A204.1 (cell line): ENCODE results near the gene COL6A2.
"Not testable (repeated sequence)": the region's sequence is repeated elsewhere in the genome, so short reads cannot be mapped to it uniquely, and the experiment has no call there.

ENCODE experiments used
- FAIRE-seq: peaks from 2 replicates; lab custom pipeline; 2012; peaks lifted over from hg19 to GRCh38; lab: Jason Lieb, UNC

COL6A2 gene

DNA sequence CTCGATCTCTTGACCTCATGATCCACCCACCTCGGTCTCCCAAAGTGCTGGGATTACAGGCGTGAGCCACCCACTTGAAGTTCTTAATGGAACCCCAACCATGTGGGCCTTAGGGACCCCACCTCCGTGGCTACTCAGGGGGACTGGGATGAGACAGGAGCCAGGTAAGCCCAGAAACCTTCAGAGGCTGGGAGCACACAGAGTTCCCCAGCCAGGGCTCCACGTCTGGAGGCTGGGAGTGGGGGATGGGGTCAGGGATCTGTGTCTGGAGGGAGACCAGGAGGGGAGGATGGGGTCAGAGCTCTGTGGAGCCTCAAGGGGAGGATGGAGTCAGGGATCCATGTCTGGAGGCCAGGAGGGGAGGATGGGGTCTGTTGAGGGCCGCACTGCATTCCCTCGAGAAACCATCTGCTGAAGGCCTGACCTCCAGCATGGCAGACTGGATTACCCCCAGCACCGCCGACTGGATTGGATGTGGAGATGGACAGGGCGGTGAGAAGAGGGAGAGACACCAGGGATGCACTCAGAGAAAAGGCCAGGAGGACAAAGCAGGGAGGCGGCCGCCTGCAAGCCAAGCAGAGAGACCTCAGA lies 59.6 kb downstream of the COL6A2 start:
- no peak for FAIRE-seq

DNA sequence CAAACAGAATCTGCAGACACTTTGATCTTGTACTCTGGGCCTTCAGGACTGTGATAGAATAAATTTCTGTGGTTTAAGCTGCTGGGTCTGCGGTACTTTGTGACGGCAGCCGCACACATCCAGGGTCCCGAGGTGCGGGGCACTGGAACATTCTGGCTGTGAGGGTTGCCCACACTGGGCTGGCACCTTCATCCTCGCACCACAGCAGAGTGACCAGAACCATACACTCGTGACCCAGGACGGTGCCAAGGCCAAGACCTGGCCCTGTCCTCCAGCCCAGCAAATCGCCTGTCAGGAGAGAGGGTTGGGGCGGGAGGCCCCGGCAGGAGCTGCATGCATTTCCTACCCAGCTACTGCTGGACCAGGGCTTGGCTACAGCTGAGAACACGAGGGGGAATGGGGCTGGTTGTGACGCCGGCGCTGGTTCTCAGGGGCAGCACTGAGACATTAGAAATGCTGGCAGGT lies 60.1 kb downstream of the COL6A2 start:
- FAIRE-seq, result no peak

DNA sequence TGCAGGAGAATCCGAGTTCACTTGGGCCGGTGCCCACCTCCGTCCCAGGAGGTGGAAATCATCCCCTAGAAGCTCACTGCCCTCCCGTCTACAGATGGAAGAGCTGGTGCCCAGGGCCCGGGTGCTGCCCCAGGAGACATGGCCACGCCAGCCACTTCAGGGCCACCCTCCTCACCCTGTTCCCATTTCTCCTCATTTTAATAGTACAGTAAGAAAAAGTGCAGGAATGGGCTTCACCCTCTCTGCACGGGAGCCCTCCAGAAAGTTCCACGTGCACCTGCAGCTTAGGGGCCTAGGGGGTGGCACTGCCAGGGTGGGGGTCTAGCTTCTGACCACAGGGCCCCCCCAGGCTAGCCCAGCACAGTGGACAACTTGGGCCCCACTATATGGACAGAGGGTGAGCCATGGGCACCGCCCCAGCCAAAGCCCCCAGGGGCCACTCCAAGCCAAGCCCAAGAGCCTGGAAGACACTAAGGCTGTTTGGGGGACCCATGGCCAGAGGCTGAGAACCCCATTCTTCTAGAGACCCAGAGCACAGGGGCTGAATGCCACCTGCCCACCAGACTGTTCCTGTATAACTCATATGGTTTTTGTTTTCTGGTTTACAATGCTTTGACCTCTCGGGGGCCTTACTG lies 60.9 kb downstream of the COL6A2 start:
- FAIRE-seq, result no peak

DNA sequence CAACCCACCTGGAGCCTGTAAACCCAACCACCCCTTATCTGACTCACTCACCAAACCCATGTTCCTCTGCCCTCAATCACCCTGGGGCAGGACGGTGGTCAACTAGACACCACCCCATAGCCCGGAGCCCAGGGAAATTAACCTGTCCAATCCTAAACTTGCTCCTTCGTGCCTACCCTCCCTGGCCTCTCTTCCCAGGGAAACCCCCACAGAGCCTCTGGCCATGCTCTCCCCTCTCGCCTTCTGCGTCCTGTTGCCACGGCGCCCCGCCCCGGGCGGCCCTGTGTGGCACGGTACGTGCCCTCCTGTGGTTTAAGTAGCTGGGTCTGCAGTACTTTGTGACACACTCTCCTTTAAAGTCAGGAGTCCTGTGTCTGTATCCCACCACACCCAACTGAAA lies 61.5 kb downstream of the COL6A2 start:
- no peak for FAIRE-seq

DNA sequence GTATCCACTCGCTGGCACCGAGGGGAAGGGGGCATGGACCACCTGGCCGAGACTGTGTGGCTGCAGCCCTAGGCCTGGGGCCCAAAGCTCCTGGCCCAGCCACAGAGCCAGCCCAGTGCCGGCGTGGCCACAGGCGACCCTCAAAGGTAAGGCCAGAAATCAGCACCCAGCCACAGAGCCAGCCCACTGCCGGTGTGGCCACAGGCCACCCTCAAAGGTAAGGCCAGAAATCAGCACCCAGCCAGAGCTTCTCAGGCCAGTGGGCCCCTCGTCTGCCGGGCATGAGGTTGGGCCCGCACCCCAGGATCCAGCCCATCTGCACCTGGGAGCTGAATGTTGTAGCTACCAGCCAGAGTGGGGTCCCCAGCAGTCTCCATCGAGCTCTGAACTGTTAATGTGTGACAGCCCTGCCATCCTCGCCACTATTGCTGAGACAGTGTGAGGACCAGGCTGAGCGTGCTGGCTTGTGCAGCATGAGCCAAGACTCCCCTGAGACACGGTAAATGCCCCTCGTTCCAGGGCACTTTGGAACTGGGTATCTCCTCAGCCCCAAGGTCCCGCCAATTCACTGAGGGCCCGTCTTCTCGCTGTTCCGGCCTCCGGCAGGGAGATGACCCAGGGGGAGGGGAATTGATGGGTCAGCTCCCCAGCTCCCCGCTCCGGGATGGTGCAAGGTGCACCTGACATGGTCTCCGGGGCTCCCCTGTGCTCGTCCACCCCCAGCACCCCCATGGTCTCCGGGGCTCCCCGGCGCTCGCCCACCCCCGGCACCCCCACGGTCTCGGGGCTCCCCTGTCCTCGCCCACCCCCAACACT lies 62.1 kb downstream of the COL6A2 start:
- no peak for FAIRE-seq

DNA sequence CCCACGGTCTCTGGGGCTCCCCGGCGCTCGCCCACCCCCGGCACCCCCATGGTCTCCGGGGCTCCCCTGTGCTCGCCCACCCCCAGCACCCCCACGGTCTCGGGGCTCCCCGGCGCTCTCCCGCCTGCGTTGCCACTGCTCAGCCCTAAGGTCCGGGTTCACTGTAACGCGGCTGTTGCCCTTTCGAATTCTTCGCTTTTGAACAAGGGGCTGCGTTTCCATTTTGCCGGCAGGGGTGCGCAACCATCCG lies 62.7 kb downstream of the COL6A2 start:
- no peak for FAIRE-seq

DNA sequence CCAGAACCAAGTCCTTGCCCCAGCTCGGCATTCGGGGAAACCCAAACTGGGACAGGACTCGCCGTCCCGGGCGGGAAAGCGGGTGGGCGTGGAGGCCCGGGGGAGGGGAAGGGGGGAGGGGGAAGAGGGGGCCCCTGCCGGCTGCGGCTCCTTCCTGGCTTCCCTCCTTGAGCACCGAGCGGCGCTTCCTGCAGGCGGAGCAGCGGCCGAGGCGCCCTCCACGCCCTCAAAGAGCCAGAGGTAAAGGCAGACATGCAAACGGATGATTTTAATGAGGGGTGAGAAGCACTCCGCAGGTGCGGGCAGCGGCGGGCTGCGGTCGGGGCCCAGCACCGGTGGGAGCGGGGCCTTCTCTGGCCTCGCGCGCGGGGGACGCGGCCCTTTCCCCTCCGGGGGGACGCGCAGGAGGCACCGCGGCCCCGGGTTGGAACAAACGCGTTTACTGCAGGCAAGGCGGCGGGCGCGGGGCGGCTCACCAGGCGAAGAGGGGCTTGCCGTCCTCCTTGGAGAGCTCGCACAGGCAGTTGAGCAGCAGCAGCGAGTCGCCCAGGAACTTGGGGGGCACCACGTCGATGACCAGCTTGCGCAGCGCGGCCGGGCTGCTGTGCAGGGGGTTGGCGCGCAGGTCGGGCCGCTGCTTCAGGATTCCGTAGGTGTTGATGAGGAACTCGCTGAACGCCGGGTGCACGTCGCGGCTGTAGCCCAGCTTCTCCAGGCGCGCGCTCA lies 63.2 kb downstream of the COL6A2 start:
- FAIRE-seq, result no peak

DNA sequence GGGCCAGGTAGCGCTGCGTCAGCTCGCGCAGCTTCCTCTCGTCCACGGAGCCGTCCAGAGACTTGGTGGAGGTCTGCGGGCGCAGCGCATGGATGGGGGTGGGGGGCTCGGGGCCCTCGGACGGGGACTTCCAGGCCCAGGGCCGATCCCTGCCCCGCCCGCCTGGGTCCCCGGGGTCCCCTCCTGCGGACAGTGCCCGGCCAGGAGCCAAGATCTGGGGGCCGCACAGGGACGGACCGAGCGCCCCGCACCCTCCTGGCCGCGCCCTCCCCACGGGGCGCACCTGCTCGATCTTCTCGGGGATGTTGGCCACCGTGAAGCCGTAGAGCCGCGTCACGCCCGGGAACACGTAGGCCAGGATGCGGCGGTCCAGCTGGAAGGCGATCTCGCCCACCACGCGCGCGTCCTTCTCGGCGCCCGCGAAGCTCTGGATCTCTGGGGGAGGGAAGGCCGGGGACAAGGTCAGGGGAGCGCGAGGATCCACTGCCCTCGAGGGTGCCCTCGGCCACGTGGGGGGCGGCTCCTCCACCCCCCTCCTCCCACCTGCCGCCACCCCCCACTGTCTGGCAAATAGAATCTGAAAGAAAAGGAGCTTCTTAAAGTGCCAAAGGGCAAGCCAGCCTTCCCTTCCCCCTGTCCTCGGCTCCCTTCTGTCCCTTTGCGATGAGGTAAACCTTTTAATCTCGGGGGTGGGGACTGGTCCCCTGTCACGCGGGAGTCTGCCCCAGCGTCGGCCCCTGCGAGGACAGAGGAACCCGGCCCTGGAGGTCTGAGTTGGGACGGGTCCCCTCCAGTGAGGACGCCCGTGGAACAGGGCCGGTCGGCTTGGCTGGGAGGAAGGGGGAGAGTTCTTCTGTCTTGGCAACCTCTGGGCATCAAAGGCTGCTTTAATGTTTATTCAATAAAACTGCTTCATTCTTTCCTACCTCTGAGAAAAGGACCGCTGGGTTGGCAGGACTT lies 64.0 kb downstream of the COL6A2 start:
- FAIRE-seq, result no peak

DNA sequence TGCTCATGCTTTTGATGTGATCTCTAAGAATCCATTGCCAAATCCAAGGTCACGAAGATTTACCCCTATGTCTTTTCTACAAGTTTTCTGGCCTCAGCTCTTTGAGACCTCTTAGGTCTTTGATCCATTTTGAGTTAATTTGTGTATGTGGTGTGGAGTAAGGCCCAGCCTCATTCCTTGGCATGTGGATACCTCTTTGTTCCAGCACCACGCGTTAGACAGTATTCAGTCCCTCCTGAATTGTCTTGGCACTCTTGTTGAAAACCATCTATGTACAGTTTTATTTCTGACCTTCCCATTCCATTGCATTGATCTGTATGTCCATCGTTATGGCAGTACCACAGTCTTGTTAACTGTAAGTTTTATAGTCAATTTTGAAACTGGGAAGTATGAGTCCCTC lies 65.5 kb downstream of the COL6A2 start:
- no peak for FAIRE-seq

DNA sequence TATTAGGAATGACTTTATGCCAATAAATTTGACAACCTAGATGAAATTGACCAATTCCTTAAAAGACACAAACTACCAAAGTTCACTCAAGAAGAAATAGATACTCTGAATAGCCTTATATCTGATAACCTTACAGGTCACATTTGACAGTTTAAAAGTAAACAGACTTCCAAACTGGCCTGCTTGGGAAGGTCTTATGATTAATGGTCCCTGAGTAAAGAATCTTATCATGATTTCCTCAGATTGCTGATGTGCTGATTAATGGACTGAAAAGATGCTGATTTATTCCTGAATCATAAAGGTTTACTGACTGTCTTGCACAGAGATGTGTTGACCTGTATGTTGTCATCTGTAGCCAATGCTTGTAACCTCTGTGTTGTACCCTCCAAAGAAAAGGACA lies 67.2 kb downstream of the COL6A2 start:
- no peak for FAIRE-seq

DNA sequence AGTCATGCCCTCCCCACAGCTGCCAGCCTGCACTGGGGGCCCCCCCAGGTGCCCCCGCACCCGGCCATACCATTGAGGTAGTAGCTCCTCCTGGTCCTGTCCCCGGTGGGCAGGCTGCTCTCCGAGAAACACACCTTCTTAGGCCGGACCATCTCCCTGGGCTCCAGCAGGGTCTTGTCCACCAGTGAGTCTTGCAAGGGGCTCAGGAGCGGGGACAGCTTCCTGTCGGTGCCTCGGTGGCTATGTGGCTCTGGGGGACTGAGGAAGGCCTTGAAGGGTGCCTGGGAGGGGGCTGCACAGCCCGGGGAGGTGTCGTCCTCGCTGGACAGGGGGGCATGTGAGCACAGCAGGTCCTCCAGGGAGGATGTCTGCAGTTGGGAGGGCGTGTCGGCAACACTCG lies 70.3 kb downstream of the COL6A2 start:
- no peak for FAIRE-seq

DNA sequence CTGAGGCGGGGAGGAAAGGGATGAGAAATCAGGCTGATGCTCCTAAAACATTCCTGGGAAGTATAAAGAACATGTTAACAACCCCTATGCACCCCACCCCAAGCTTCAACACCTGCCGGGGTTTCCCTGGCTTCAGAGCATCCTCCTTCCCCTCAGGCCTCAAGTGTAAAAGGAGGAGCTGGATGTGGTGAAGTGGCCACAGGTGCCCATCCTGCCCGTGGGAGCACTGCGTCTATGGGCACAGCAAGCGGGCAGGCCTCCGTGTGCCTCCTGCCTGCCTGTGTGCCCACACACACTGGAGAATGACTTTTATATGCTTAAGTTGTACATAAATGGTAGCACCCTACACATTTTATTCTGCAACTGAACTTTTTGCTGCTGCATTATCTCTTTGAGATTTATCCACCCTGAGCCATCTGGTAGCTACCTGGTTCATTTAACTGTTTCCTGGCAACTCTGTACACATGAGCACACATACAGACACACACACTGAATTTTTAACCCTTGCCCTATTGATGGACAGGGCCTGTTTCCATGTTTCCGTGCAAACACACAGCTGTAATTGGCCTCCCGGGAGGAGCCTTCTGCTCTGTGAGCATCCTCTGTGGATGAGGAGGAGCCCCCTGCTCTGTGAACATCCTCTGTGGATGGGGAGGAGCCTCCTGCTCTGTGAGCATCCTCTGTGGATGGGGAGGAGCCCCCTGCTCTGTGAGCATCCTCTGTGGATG lies 70.9 kb downstream of the COL6A2 start:
- FAIRE-seq, result no peak

DNA sequence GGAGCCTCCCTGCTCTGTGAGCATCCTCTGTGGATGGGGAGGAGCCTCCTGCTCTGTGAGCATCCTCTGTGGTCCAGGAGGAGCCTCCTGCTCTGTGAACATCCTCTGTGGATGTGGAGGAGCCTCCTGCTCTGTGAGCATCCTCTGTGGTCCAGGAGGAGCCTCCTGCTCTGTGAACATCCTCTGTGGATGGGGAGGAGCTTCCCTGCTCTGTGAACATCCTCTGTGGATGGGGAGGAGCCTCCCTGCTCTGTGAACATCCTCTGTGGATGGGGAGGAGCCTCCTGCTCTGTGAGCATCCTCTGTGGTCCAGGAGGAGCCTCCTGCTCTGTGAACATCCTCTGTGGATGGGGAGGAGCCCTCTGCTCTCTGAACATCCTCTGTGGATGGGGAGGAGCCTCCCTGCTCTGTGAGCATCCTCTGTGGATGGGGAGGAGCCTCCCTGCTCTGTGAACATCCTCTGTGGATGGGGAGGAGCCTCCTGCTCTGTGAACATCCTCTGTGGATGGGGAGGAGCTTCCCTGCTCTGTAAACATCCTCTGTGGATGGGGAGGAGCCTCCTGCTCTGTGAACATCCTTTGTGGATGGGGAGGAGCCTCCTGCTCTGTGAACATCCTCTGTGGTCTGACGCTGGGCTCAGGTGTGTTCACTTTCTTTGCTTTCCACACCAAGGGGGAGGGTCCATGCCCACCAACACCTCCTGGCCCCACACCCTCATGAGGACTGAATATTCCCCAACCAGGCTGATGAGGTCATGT lies 72.7 kb downstream of the COL6A2 start:
- FAIRE-seq, result not testable (repeated sequence)

DNA sequence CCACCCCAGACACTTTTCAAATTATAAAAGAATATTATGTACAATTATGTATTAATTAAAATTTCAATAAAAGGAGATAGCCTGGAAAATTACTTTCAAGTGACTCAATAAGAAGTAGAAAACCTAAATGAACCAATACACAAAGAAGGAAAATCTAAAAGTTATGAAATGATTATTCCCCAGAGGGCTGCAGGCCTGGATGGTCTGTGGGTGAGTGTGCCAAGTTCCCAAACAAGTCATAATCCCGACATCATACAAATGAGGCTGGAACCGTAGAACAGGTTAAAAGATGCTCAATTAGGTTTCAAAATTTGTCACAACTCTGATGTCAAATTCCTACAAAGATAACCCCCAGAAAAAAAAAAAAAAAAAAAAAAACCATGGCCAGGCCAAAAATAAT lies 73.7 kb downstream of the COL6A2 start:
- no peak for FAIRE-seq

DNA sequence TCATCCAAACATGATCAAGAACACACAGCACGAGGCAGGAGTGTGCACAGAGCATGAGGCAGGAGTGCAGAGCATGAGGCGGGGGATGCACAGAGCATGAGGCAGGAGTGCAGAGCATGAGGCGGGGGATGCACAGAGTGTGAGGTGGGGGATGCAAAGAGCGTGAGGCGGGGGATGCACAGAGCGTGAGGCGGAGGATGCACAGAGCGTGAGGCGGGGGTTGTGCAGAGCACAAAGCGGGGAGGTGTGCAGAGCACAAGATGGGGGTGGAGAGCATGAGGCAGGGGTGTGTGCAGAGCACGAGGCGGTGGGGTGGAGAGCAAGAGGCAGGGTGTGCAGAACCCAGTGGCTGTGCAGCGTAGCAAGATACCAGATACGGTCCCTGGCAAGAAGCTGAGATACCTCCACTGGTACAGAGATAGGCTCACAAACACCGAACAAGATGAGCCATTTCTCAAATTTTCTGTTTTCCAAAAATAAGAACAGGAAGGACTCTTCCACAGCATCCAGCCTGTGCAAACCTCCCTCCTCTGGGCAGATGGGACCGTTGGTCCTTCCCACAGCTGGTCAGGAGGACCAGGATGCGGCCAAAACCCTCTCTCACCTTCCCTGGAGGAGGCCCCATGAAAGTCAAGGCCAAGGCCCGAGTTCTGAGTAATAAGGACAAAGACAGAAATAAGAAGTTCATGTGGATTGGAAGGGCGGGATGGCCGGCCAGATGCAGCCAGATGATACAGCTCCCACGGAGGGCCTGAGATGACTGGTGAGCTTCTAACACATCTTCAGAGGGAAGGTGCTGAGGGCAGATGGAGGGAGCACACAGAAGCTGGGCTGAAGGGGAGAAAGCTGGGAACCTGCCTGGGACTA lies 74.3 kb downstream of the COL6A2 start:
- FAIRE-seq, result no peak

DNA sequence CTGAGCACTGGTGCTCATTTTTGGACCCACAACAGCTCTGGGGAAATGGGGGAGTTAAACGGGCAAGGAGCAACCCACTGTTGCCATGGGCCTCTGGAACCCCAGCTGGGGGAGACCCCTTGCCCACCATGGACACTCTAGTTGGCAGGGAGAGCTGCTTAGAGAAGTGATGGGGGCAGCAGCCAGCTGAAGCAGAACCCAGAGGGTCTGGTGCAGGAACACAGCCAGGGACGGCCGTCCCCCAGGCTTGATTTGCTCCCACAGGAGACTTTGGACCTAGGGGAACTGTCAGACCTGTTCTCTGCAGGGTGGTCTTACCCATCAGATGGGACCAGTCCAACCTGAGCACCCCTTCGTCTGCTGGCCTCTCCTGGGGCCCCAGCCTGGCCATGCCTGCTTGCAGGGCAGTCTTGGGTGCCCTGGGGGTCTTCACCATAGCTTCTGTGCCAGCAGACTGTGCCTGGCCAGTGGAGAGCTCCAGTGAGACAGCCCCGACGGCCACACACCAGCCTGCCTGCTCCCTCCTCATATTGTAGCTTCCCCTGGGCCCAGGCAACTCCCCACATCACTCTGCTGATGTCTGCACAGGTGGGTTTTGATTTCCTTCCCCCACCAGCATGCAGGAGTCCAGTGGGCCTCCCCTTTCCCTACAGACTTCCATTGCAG lies 75.1 kb downstream of the COL6A2 start:
- FAIRE-seq, result no peak

DNA sequence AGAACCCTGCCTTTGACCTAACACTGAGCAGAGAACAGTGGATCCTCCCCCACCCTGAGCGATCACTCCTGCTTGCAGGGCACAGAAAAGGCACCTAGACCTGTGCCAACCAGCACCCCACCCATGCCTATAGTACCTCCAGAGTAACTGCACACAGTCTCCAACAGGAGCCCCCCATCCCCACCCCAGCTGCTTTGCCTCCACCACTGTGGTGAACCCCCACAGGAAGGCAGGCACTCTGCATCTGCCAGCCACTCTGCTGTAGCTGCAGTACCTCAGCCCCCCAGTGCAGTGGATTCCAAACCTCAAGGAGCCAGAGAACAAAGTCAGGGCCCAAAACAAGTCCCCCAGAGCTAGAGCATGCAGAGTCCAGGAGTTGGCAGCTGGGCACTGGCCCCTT lies 75.7 kb downstream of the COL6A2 start:
- FAIRE-seq, result no peak

DNA sequence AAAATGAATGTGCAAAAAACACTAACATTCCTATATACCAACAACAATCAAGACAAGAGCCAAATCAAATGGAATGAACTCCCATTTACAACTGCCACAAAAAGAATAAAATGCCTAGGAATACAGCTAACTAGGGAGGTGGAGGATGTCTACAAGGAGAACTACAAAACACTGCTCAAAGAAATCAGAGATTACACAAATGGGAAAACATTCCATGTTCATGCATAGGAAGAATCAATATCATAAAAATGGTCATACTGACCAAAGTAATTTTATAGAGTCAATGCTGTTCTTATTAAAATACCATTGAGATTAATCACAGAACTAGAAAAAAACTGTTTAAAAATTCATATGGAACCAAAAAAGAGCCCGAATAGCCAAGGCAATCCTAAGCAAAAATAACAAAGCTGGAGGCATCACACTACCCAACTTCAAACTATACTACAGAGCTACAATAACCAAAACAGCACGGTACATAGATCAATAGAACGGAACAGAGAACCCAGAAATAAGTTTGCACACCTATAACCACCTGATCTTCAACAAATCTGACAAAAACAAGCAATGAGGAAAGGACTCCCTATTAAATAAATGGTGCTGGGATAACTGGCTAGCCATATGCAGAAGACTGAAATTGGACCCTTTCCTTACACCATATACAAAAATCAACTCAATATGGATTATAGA lies 78.7 kb downstream of the COL6A2 start:
- FAIRE-seq, result not testable (repeated sequence)
